Measurements from ENCODE around the gene CD200. TPM values are rescaled to one million over a fixed set of nuclear protein-coding genes. Genes with fewer than 3 reads are reported as not detected.

Gene CD200
- total RNA-seq, 2 donors from 2014 or later = 49.2 to 58.6 TPM

- Histone ChIP-seq H3K4me1 (ENCODE audit: control insufficient read depth, insufficient read depth, low read length) (no peaks in the 10 kb centered on the region), H3K4me3 (ENCODE audit: low read length) (no peak overlapping the region), H3K27me3 (ENCODE audit: control insufficient read depth, insufficient read depth, low read length, poor library complexity, severe bottlenecking) (no peaks in the 10 kb centered on the region), H3K9ac (ENCODE audit: extremely low read depth, low read length, poor library complexity, severe bottlenecking) (no peak overlapping the region), H3K27ac (ENCODE audit: low read depth, low read length) (no peak overlapping the region), H3K36me3 (ENCODE audit: control insufficient read depth, insufficient read depth, low read length) (no peaks in the 10 kb centered on the region), H3K9me3 (ENCODE audit: control insufficient read depth, low read length) (no peaks in the 10 kb centered on the region)
- no peaks in the 10 kb centered on the region for H3K27me3 Mint-ChIP-seq (ENCODE audit: insufficient read depth)
- WGBS, 2 experiments (ENCODE audit: insufficient coverage in 1 of 2, insufficient read length in 1 of 2) = 90 to 100% methylated on average over 2 to 3 of the region's 3 CpGs
- peaks cover 17% of the 10 kb centered on the region for H3K4me1 Mint-ChIP-seq
- no peak for DNase-seq
- no peak overlapping the region for H3K4me3 Mint-ChIP-seq
- TF ChIP-seq CTCF (conservative IDR thresholded peaks at IDR 0.05) = no peak
- H3K36me3 Mint-ChIP-seq (ENCODE audit: low read depth) = peaks cover 14% of the 10 kb centered on the region
- no peak overlapping the region for H3K27ac Mint-ChIP-seq
- no peaks in the 10 kb centered on the region for H3K9me3 Mint-ChIP-seq
These were observed 78.5 kb downstream of the CD200 start for GRCh38 chr3:112411425-112411824.

Other genes with a start within 250 kb of the CD200 start
- 1 to 10 TPM; 5.2 to 6.7 TPM for gene C3orf52, start 246.8 kb upstream of the CD200 start, total RNA-seq
- not detected for gene GCSAM, start 199.9 kb upstream of the CD200 start, total RNA-seq
- gene SLC9C1, start 38.9 kb upstream of the CD200 start, total RNA-seq = under 1 TPM; 0.24 to 0.66 TPM
- gene BTLA, start 166.3 kb downstream of the CD200 start, total RNA-seq = not detected
- gene ATG3, start 228.8 kb downstream of the CD200 start, total RNA-seq = 10 to 100 TPM; 36.3 to 42.1 TPM
- 10 to 100 TPM; 39.9 to 43.2 TPM for gene SLC35A5, start 228.9 kb downstream of the CD200 start, total RNA-seq

All from endodermal cell (in vitro differentiated cells).